ENCODE measurements around the gene TRA2B. TPM values are rescaled to one million over a fixed set of nuclear protein-coding genes. Genes with fewer than 3 reads are reported as not detected.
A peak's percentile ranks its signal among the peaks of the same experiment; 100 is the strongest.

The TRA2B gene
- total and polyA plus RNA-seq, 2 of the 8 experiments (the other 6 are each of a cell fraction or from before 2014, with no cell fraction given) = 206 to 274 TPM

DNA sequence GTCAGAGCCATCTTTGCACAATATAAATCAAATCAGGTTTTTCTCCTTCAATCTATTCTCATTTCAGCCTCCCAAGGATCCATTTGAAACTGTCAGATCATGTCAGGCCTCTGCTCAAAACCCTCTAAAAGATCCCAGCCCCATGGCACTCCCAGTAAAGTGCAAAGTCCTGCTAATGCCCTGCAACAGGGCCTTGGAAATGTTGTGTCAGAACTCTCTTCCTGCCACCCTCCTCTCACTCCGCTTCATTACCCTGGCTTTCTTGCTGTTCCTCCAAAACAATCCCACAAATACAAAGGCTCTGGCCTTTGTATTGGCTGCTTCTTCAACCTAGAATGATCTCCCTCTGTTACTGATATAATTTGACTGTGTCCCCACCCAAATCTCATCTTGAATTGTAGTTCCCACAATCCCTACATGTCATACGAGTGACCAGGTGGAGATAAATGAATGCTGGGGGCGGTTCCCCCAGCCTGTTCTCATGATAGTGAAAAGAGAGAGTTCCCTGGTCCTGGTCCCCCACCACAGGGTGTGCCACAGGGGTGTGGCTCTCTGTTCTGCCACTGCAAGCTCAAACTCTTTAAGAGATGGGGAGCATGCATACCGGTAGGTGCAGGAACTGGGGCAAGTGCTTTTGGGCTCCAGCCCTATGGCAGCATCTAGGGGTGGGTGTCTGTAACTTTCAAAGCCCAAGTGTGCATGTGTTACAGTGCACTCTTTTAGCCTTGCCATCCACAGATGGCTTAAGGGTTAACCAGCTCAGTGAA is 22.9 kb upstream of the TRA2B start:
- Histone ChIP-seq H2AK5ac (ENCODE audit: low read depth, low read length) (no peak overlapping the region), H2BK5ac (ENCODE audit: low read depth, low read length) (no peak overlapping the region), H3K14ac (ENCODE audit: insufficient read length) (no peak overlapping the region), H3K56ac (replicated peaks; ENCODE audit: insufficient read length, low read depth, low read length) (no peak overlapping the region), H3K79me2 (ENCODE audit: control insufficient read depth in 1 of 2, insufficient read depth in 2 of 2, low read length in 2 of 2) (no peaks in the 10 kb centered on the region), H3K4me2 (ENCODE audit: insufficient read depth in 1 of 2, low read depth in 2 of 2, low read length in 2 of 2) (no peak overlapping the region), H3K23ac (ENCODE audit: insufficient read length) (no peak overlapping the region), H2BK20ac (ENCODE audit: low read length) (no peak overlapping the region), H3K27ac (ENCODE audit: low read depth, low read length) (no peak overlapping the region), H3K4me3 (ENCODE audit: extremely low read depth in 1 of 4, insufficient read depth in 2 of 4, low read depth in 3 of 4, low read length in 4 of 4) (no peak overlapping the region), H3K18ac (ENCODE audit: extremely low read depth, low read length) (no peak overlapping the region), H4K5ac (ENCODE audit: insufficient read length, low read depth, low read length) (no peak overlapping the region), H3K4me1 (replicated peaks in 1 of 4; ENCODE audit: control insufficient read depth in 3 of 4, insufficient read depth in 4 of 4, low read length in 3 of 4) (peaks cover 0 to 4% (median 0%) of the 10 kb centered on the region in 4 experiments; a peak in 1 of 7 replicates), H4K91ac (replicated peaks; ENCODE audit: insufficient read length, low read length) (no peak overlapping the region), H2BK12ac (ENCODE audit: low read depth, low read length) (no peak overlapping the region), H3K79me1 (ENCODE audit: low read depth, low read length) (no peaks in the 10 kb centered on the region), H3K36me3 (ENCODE audit: control insufficient read depth in 2 of 4, insufficient read depth in 4 of 4, low read length in 3 of 4) (no peaks in the 10 kb centered on the region), H2BK120ac (replicated peaks; ENCODE audit: low read depth, low read length) (no peak overlapping the region), H2BK15ac (ENCODE audit: low read length) (no peak overlapping the region), H3K27me3 (replicated peaks in 1 of 4; ENCODE audit: control insufficient read depth in 3 of 4, extremely low read depth in 1 of 4, insufficient read depth in 3 of 4, low read length in 3 of 4) (no peaks in the 10 kb centered on the region), H3K23me2 (ENCODE audit: low read depth, low read length) (peaks cover 3% of the 10 kb centered on the region; the same call in 1 of the 2 replicates), H3K9ac (replicated peaks in 1 of 4; ENCODE audit: extremely low read depth in 1 of 4, low read depth in 3 of 4, low read length in 3 of 4) (no peak overlapping the region; a peak in 1 of 7 replicates), H4K8ac (ENCODE audit: extremely low read depth, insufficient read depth, low read length) (no peak overlapping the region), H3K9me3 (ENCODE audit: insufficient read depth in 2 of 2, low read depth in 1 of 2, low read length in 1 of 2) (no peaks in the 10 kb centered on the region), H4K20me1 (replicated peaks in 1 of 2; ENCODE audit: control insufficient read depth in 1 of 2, insufficient read depth in 2 of 2, low read length in 2 of 2) (no peaks in the 10 kb centered on the region), H3K4ac (replicated peaks; ENCODE audit: insufficient read length, low read depth, low read length) (no peak overlapping the region), H2AFZ (ENCODE audit: low read length) (0 out of 2 replicates have a peak overlapping the region, but pooled peaks have one; percentile 70)
- TF ChIP-seq EP300 (IDR thresholded peaks at IDR 0.05; ENCODE audit: borderline replicate concordance in 1 of 2, low read depth in 2 of 2, low read length in 2 of 2) = no peak
- TF ChIP-seq JUN (IDR thresholded peaks at IDR 0.05; ENCODE audit: low read depth, low read length) = no peak
- no peak for TF ChIP-seq ZNF274 (IDR thresholded peaks at IDR 0.05; ENCODE audit: borderline replicate concordance, extremely low read depth, low read length)
- no peak for TF ChIP-seq TBP (IDR thresholded peaks at IDR 0.05; ENCODE audit: low read depth, low read length)
- no peak for TF ChIP-seq TAF1 (IDR thresholded peaks at IDR 0.05; ENCODE audit: low read depth, low read length)
- ChIA-PET POLR2A (ENCODE audit: partially characterized antibody) (no interaction called here), CTCF (ENCODE audit: partially characterized antibody) (interaction anchor here (0.6 to 5.7 kb wide), 4 partner anchors 8 to 278 kb away, joined by 3 to 23 read pairs (median 5); no protein-coding TSS in a partner anchor)
- WGBS, 2 experiments (ENCODE audit: extremely low coverage in 1 of 2, insufficient coverage in 1 of 2, insufficient read length in 1 of 2, insufficient replicate concordance in 2 of 2, low coverage in 1 of 2, low lambda C conversion rate in 2 of 2, missing lambda C conversion rate in 1 of 2) = 91% methylated on average over 4 of the region's 4 CpGs; no CpG with 5 or more reads in 1 of the 2 experiments
- DNase-seq (ENCODE audit: low read depth in 1 of 2, low spot score in 2 of 2) (no peak), FAIRE-seq (no peak)

All from H1 (cell line).